ENCODE data around the gene OR2H2.

OR2H2 gene

GRCh38 chr6:29627755-29628418, 43.0 kb downstream of the OR2H2 start:
- H3K4me1 ChIP-seq (ENCODE audit: control insufficient read depth, insufficient read depth, low read length, poor library complexity, severe bottlenecking), result peaks cover 29% of the 10 kb centered on the region
- no peaks in the 10 kb centered on the region for H3K9me3 ChIP-seq (ENCODE audit: control insufficient read depth, low read length)
- H3K4me3 ChIP-seq (ENCODE audit: insufficient read depth, low read depth, low read length, poor library complexity, severe bottlenecking), result peak overlapping the region; percentile 70
- peaks cover 1% of the 10 kb centered on the region for H3K36me3 ChIP-seq (ENCODE audit: control insufficient read depth, insufficient read depth, low read length)
- no peaks in the 10 kb centered on the region for H3K27me3 ChIP-seq (replicated peaks; ENCODE audit: control insufficient read depth, insufficient read depth, low read length, poor library complexity, severe bottlenecking)
- peak overlapping the region; percentile 66 for H3K27ac ChIP-seq (ENCODE audit: insufficient read depth, low read length, poor library complexity, severe bottlenecking)
- peak; percentile 52 to 69 (median 58) for DNase-seq

DNA sequence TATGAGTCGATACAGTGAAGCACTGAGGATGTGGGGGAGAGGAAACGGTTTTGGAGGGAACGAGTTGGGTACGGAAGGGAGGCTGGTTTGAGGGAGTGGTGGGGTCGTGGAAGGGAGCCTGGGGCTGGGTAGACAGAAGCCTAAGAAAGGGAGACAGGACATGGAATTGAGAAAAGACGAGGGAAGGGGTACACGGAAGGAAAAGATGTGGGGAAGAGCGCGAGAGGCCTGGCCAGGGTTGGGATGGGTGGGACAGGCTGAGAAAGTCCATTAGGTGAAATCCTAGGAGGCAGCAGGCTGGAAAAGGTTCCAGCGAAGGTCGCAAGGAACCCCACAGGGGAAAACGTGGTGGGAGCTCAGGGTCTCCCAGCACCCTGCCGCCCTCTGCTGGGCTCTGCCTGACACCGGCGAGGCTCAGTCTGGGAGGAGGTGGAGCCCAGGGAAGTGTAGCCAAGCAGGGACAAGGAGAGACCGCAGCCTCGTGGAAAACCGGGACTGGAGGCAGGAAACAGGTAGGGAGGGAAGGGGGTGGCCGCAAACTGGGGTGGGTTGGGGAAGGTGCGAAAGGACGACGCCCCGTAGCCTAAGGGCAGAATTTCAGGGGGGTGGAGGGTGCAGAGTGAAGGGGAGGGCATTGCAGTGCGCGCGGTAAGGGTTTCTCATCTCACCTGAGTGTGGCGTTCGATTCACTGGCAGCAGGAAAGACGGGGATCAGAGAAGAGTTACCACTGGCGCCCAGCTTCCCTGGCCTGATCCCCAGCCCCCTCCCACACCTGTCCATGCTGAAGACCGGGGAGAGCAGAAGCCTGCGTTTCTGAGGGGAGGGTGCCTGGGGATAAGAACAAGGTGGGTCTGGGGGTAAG, 43.7 kb downstream of the OR2H2 start:
- no peaks in the 10 kb centered on the region for H3K9me3 ChIP-seq (ENCODE audit: control insufficient read depth, low read length)
- no peaks in the 10 kb centered on the region for H3K36me3 ChIP-seq (ENCODE audit: control insufficient read depth, insufficient read depth, low read length)
- peaks cover 34% of the 10 kb centered on the region for H3K4me1 ChIP-seq (ENCODE audit: control insufficient read depth, insufficient read depth, low read length, poor library complexity, severe bottlenecking)
- peak in 2 of 3 donors; percentile 39 to 40 for DNase-seq
- H3K4me3 ChIP-seq (ENCODE audit: insufficient read depth, low read depth, low read length, poor library complexity, severe bottlenecking), result peak overlapping the region; percentile 64
- H3K27me3 ChIP-seq (replicated peaks; ENCODE audit: control insufficient read depth, insufficient read depth, low read length, poor library complexity, severe bottlenecking), result no peaks in the 10 kb centered on the region
- peak overlapping the region; percentile 46 for H3K27ac ChIP-seq (ENCODE audit: insufficient read depth, low read length, poor library complexity, severe bottlenecking)

GRCh38 chr6:29629571-29629970, 44.6 kb downstream of the OR2H2 start:
- Histone ChIP-seq H3K36me3 (ENCODE audit: control insufficient read depth, insufficient read depth, low read length) (no peaks in the 10 kb centered on the region), H3K4me3 (ENCODE audit: insufficient read depth, low read depth, low read length, poor library complexity, severe bottlenecking) (no peak overlapping the region), H3K27ac (ENCODE audit: insufficient read depth, low read length, poor library complexity, severe bottlenecking) (no peak overlapping the region), H3K9me3 (ENCODE audit: control insufficient read depth, low read length) (no peaks in the 10 kb centered on the region), H3K27me3 (replicated peaks; ENCODE audit: control insufficient read depth, insufficient read depth, low read length, poor library complexity, severe bottlenecking) (no peaks in the 10 kb centered on the region), H3K4me1 (ENCODE audit: control insufficient read depth, insufficient read depth, low read length, poor library complexity, severe bottlenecking) (peaks cover 34% of the 10 kb centered on the region)
- DNase-seq, result no peak

DNA sequence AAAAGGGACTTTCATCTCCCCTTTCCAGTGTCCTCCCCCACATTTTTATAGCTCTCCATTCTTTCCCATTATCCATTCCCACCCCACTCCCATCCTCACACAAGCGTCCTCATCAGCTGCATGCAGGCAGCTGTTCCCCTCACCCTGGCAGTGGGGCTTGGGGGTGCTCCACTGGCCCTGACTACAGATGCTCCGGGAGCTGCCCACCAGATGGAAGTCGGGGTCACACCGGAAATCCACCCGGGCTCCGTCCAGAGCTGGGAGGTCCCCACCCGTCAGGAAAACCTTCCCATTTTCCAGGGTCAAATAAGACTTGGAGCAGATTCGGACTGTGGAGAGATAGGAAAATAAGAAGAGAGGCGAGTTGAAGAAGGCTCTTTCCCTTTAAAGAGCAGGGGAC, 45.4 kb downstream of the OR2H2 start:
- no peaks in the 10 kb centered on the region for H3K27me3 ChIP-seq (replicated peaks; ENCODE audit: control insufficient read depth, insufficient read depth, low read length, poor library complexity, severe bottlenecking)
- H3K27ac ChIP-seq (ENCODE audit: insufficient read depth, low read length, poor library complexity, severe bottlenecking), result no peak overlapping the region
- DNase-seq, result no peak
- no peak overlapping the region for H3K4me3 ChIP-seq (ENCODE audit: insufficient read depth, low read depth, low read length, poor library complexity, severe bottlenecking)
- H3K36me3 ChIP-seq (ENCODE audit: control insufficient read depth, insufficient read depth, low read length), result no peaks in the 10 kb centered on the region
- no peaks in the 10 kb centered on the region for H3K9me3 ChIP-seq (ENCODE audit: control insufficient read depth, low read length)
- peaks cover 34% of the 10 kb centered on the region for H3K4me1 ChIP-seq (ENCODE audit: control insufficient read depth, insufficient read depth, low read length, poor library complexity, severe bottlenecking)

DNA sequence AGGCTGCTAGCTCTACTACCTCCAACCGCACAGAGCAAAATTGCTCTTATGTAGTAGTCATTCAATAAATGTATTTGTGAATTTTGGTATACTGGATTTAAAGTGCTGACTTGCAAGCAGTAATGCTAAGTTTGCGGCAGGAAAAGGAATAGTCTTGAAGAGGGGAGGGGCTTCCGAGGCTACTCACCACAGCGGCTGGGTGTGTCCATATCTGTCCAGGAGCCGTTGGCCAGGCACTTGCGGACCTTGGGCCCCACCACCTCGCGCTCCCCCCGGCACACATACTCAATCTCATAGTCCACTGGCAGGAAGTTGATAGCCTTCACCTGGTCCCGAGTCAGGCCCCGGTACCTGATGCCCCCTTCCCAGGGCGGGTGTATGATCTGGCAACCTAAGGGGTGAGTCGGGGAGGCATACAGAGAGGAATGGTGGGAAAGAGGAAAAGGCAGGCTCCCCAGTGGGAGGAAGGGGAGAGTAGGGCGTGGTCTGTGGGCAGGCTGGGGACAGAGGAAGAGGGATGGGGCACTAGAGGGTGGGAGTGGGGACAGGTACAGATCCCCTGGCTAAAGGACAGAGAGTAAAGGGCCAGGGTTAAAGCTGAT, 46.4 kb downstream of the OR2H2 start:
- H3K27ac ChIP-seq (ENCODE audit: insufficient read depth, low read length, poor library complexity, severe bottlenecking), result no peak overlapping the region
- H3K36me3 ChIP-seq (ENCODE audit: control insufficient read depth, insufficient read depth, low read length), result no peaks in the 10 kb centered on the region
- H3K4me3 ChIP-seq (ENCODE audit: insufficient read depth, low read depth, low read length, poor library complexity, severe bottlenecking), result no peak overlapping the region
- H3K4me1 ChIP-seq (ENCODE audit: control insufficient read depth, insufficient read depth, low read length, poor library complexity, severe bottlenecking), result peaks cover 34% of the 10 kb centered on the region
- DNase-seq, result no peak
- no peaks in the 10 kb centered on the region for H3K9me3 ChIP-seq (ENCODE audit: control insufficient read depth, low read length)
- no peaks in the 10 kb centered on the region for H3K27me3 ChIP-seq (replicated peaks; ENCODE audit: control insufficient read depth, insufficient read depth, low read length, poor library complexity, severe bottlenecking)

GRCh38 chr6:29631860-29632731, 47.2 kb downstream of the OR2H2 start:
- Histone ChIP-seq H3K9me3 (ENCODE audit: control insufficient read depth, low read length) (no peaks in the 10 kb centered on the region), H3K4me1 (ENCODE audit: control insufficient read depth, insufficient read depth, low read length, poor library complexity, severe bottlenecking) (peaks cover 34% of the 10 kb centered on the region), H3K36me3 (ENCODE audit: control insufficient read depth, insufficient read depth, low read length) (no peaks in the 10 kb centered on the region), H3K27me3 (replicated peaks; ENCODE audit: control insufficient read depth, insufficient read depth, low read length, poor library complexity, severe bottlenecking) (no peaks in the 10 kb centered on the region), H3K27ac (ENCODE audit: insufficient read depth, low read length, poor library complexity, severe bottlenecking) (peak overlapping the region; percentile 75), H3K4me3 (ENCODE audit: insufficient read depth, low read depth, low read length, poor library complexity, severe bottlenecking) (peak overlapping the region; percentile 91)
- peak; percentile 48 to 62 (median 58) for DNase-seq

GRCh38 chr6:29632789-29633533, 48.0 kb downstream of the OR2H2 start, which contains the start of gene GABBR1:
Gene GABBR1 (minus strand): TSS chr6:29633183. CDS start chr6:29632385, 798 bp downstream.
- Histone ChIP-seq H3K36me3 (ENCODE audit: control insufficient read depth, insufficient read depth, low read length) (no peaks in the 10 kb centered on the region), H3K4me1 (ENCODE audit: control insufficient read depth, insufficient read depth, low read length, poor library complexity, severe bottlenecking) (peaks cover 28% of the 10 kb centered on the region), H3K27ac (ENCODE audit: insufficient read depth, low read length, poor library complexity, severe bottlenecking) (peak within 1 kb of the TSS; percentile 75), H3K9me3 (ENCODE audit: control insufficient read depth, low read length) (no peaks in the 10 kb centered on the region), H3K27me3 (replicated peaks; ENCODE audit: control insufficient read depth, insufficient read depth, low read length, poor library complexity, severe bottlenecking) (no peaks in the 10 kb centered on the region), H3K4me3 (ENCODE audit: insufficient read depth, low read depth, low read length, poor library complexity, severe bottlenecking) (peak within 1 kb of the TSS; percentile 91)
- DNase-seq, result peak; percentile 54 to 72 (median 67)

DNA sequence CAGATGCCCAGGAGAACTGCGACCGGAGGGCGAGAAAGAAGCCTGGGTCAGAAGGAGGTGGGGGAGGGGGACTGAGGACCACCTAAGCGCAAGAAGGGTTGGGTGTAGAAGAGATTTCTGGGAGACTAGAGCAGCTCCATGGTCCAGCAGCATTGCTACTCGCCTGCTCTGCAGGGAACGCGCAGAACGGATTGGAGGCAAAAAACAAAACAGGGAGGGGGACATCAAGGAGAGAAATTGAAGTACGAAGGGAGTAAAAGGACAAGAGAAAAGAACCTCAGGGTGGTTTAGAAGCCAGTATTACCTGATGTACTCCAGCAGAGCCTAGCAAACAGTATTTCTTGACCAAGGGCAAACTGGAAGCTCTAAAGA, 48.6 kb downstream of the OR2H2 start:
- H3K36me3 ChIP-seq (ENCODE audit: control insufficient read depth, insufficient read depth, low read length), result no peaks in the 10 kb centered on the region
- DNase-seq, result no peak
- peak overlapping the region; percentile 75 for H3K27ac ChIP-seq (ENCODE audit: insufficient read depth, low read length, poor library complexity, severe bottlenecking)
- H3K9me3 ChIP-seq (ENCODE audit: control insufficient read depth, low read length), result no peaks in the 10 kb centered on the region
- peak overlapping the region; percentile 91 for H3K4me3 ChIP-seq (ENCODE audit: insufficient read depth, low read depth, low read length, poor library complexity, severe bottlenecking)
- no peaks in the 10 kb centered on the region for H3K27me3 ChIP-seq (replicated peaks; ENCODE audit: control insufficient read depth, insufficient read depth, low read length, poor library complexity, severe bottlenecking)
- peaks cover 28% of the 10 kb centered on the region for H3K4me1 ChIP-seq (ENCODE audit: control insufficient read depth, insufficient read depth, low read length, poor library complexity, severe bottlenecking)

DNA sequence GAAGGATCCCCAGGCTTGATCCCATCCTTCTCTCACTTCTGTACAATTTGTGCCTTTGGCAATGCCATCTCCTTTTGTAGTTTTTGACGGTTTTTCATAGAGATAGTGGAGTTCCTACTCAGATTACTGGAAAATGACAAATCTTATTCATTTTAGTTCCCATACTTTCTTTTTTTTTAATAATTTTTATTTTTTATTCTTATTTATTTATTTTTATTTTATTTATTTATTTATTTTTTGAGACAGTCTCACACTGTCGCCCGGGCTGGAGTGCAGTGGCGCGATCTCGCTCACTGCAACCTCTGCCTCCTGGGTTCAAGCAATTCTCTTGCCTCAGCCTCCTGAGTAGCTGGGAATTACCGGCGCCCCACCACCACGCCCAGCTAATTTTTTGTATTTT, 52.3 kb downstream of the OR2H2 start:
- Histone ChIP-seq H3K27me3 (replicated peaks; ENCODE audit: control insufficient read depth, insufficient read depth, low read length, poor library complexity, severe bottlenecking) (no peaks in the 10 kb centered on the region), H3K4me3 (ENCODE audit: insufficient read depth, low read depth, low read length, poor library complexity, severe bottlenecking) (no peak overlapping the region), H3K27ac (ENCODE audit: insufficient read depth, low read length, poor library complexity, severe bottlenecking) (no peak overlapping the region), H3K9me3 (ENCODE audit: control insufficient read depth, low read length) (no peaks in the 10 kb centered on the region), H3K36me3 (ENCODE audit: control insufficient read depth, insufficient read depth, low read length) (no peaks in the 10 kb centered on the region), H3K4me1 (ENCODE audit: control insufficient read depth, insufficient read depth, low read length, poor library complexity, severe bottlenecking) (peaks cover 16% of the 10 kb centered on the region)
- no peak for DNase-seq

All from effector memory CD4-positive, alpha-beta T cell (primary cell).